Endothelial cell of umbilical vein (primary cell): ENCODE data around the gene CGNL1. TPM values are rescaled to one million over a fixed set of nuclear protein-coding genes. Genes with fewer than 3 reads are reported as not detected.

ENCODE experiments used
- BruUV-seq: library from RNA; stranded (reverse); fragments of 400-500 nt; replicated peaks from 2 replicates; lab custom pipeline; 2021; lab: Mats Ljungman, UMichigan
- CTCF ChIA-PET: fragments of 300-600, 350-600 bp; sonication (Branson Sonifier 250); formaldehyde crosslinking; loops from one replicate; lab custom pipeline; 2021; ENCODE audit warnings: antibody characterized with exemption, inconsistent platforms; lab: Charles Lee
- POLR2A ChIA-PET: fragments of 300-600, 350-600 bp; sonication (Branson Sonifier 250); formaldehyde crosslinking; loops from one replicate; lab custom pipeline; 2021; ENCODE audit warnings: antibody characterized with exemption, inconsistent platforms; lab: Charles Lee
- DNase-seq: peaks from one replicate; pipeline ENCODE4 v3.0.0-alpha.2; 2011; ENCODE audit warnings: low read depth, low spot score
- FAIRE-seq: peaks from 2 replicates; lab custom pipeline; 2011; peaks lifted over from hg19 to GRCh38; lab: Jason Lieb, UNC
- H2AFZ ChIP-seq: 2 replicates; pipeline ENCODE4 v1.6.0; 2012; ENCODE audit warnings: low read depth, low read length, control low read depth, inconsistent platforms
- H3K27ac ChIP-seq: 2 replicates; pipeline ENCODE4 v1.5.1; 2011; ENCODE audit warnings: low read depth, mild to moderate bottlenecking, control low read depth, low read length, moderate library complexity; ENCODE audit not compliant: insufficient read depth
- H3K27me3 ChIP-seq, 2 experiments: 2 replicates each; pipeline versions ENCODE4 v1.6.0 to v1.6.1; 2011; ENCODE audit warnings: low read length in 2 of 2, mixed read lengths in 1 of 2; ENCODE audit not compliant: control insufficient read depth in 2 of 2, insufficient read depth in 2 of 2
- H3K36me3 ChIP-seq, 2 experiments: 2 replicates in 1 of 2; 3 replicates in 1 of 2; pipeline ENCODE4 v1.5.1; 2011; ENCODE audit warnings: low read length in 2 of 2, mild to moderate bottlenecking in 1 of 2, moderate library complexity in 1 of 2; ENCODE audit not compliant: control insufficient read depth in 2 of 2, insufficient read depth in 2 of 2; ENCODE audit errors: extremely low read depth in 1 of 2
- H3K4me1 ChIP-seq: 3 replicates; pipeline ENCODE4 v1.5.1; 2011; ENCODE audit warnings: mild to moderate bottlenecking, low read length; ENCODE audit not compliant: control insufficient read depth, insufficient read depth; ENCODE audit errors: extremely low read depth
- H3K4me2 ChIP-seq: 2 replicates; pipeline ENCODE4 v1.6.1; 2011; ENCODE audit warnings: low read length, control low read depth, mixed read lengths; ENCODE audit not compliant: insufficient read depth
- H3K4me3 ChIP-seq, 3 experiments: fragments of 200-600 bp in 1 of 3; sonication (generic), shearing (Covaris generic) in 1 of 3; replicated peaks in 1 of 3; 2 replicates each; pipeline ENCODE4 v1.5.1; 2011 to 2016; ENCODE audit warnings: control low read depth in 3 of 3, low read length in 3 of 3, mild to moderate bottlenecking in 2 of 3, inconsistent platforms in 1 of 3, low read depth in 1 of 3, moderate library complexity in 1 of 3; ENCODE audit not compliant: insufficient read depth in 1 of 3
- H3K79me2 ChIP-seq: 2 replicates; pipeline ENCODE4 v1.6.0; 2012; ENCODE audit warnings: low read length, inconsistent platforms; ENCODE audit not compliant: control insufficient read depth, insufficient read depth
- H3K9ac ChIP-seq: replicated peaks from 2 replicates; pipeline ENCODE3; 2011; ENCODE audit warnings: low read length, control low read depth; ENCODE audit not compliant: insufficient read depth; ENCODE audit errors: extremely low read depth
- H3K9me1 ChIP-seq: replicated peaks from 3 replicates; pipeline ENCODE4 v1.6.0; 2011; ENCODE audit warnings: mild to moderate bottlenecking, low read length; ENCODE audit not compliant: control insufficient read depth, insufficient read depth; ENCODE audit errors: extremely low read depth
- H3K9me3 ChIP-seq: replicated peaks from 2 replicates; pipeline ENCODE4 v1.5.1; 2012; ENCODE audit warnings: low read length, inconsistent platforms; ENCODE audit not compliant: control insufficient read depth, insufficient read depth
- H4K20me1 ChIP-seq: replicated peaks from 2 replicates; pipeline ENCODE3; 2011; ENCODE audit warnings: mild to moderate bottlenecking, low read length; ENCODE audit not compliant: control insufficient read depth, insufficient read depth; ENCODE audit errors: extremely low read depth
- CTCF ChIP-seq, 2 donors: IDR thresholded peaks; 1 replicate in 1 of 2; 2 replicates in 1 of 2; pipeline ENCODE4 v1.5.1; 2011; ENCODE audit warnings: low read length in 2 of 2, mild to moderate bottlenecking in 2 of 2, moderate library complexity in 2 of 2, control low read depth in 1 of 2, inconsistent platforms in 1 of 2, low read depth in 1 of 2; ENCODE audit not compliant: insufficient read depth in 1 of 2; ENCODE audit errors: extremely low read depth in 1 of 2
- EZH2 ChIP-seq: IDR thresholded peaks from 2 replicates; pipeline ENCODE4 v1.6.1; 2012; ENCODE audit warnings: borderline replicate concordance, low read depth, mild to moderate bottlenecking, moderate library complexity, low read length, inconsistent platforms; ENCODE audit not compliant: severe bottlenecking
- FOS ChIP-seq: IDR thresholded peaks from 2 replicates; pipeline ENCODE4 v1.6.1; 2011; ENCODE audit warnings: mild to moderate bottlenecking, low read length, moderate library complexity, borderline replicate concordance; ENCODE audit not compliant: insufficient read depth
- GATA2 ChIP-seq: IDR thresholded peaks from 2 replicates; pipeline ENCODE4 v1.7.0; 2011; ENCODE audit warnings: low read depth, mild to moderate bottlenecking, moderate library complexity, mixed read lengths, low read length; ENCODE audit not compliant: insufficient read length, insufficient read depth
- JUN ChIP-seq: IDR thresholded peaks from 2 replicates; pipeline ENCODE4 v1.6.1; 2011; ENCODE audit warnings: borderline replicate concordance, low read depth; ENCODE audit not compliant: insufficient read length, insufficient read depth
- MAX ChIP-seq: IDR thresholded peaks from 2 replicates; pipeline ENCODE4 v1.6.1; 2011; ENCODE audit not compliant: insufficient read depth, insufficient read length
- MYC ChIP-seq: IDR thresholded peaks from one replicate; pipeline ENCODE4 v1.6.1; 2011; ENCODE audit warnings: mild to moderate bottlenecking, low read depth, low read length
- POLR2A ChIP-seq: IDR thresholded peaks from 2 replicates; pipeline ENCODE4 v1.6.1; 2012; ENCODE audit warnings: low read depth, mild to moderate bottlenecking, control low read depth, low read length
- POLR2AphosphoS5 ChIP-seq: IDR thresholded peaks from 2 replicates; pipeline ENCODE4 v1.6.1; 2012; ENCODE audit warnings: low read depth, mild to moderate bottlenecking, control low read depth, low read length, moderate library complexity; ENCODE audit not compliant: insufficient read depth
- dilution Hi-C: fragments of 300-500 bp; cut with MboI; formaldehyde crosslinking; loops from one replicate; pipeline ENCODE4 v1.15.0; 2019; ENCODE audit warnings: low sequenced_read_pairs; ENCODE audit not compliant: extremely low pct_ligation_motif_present
- intact Hi-C: fragments of 100-400 bp; cut with micrococcal nuclease; formaldehyde crosslinking; loops from one replicate; pipeline ENCODE4 v1.10.0; 2022
- polyA plus RNA-seq, 4 experiments: library from polyadenylated mRNA; depleted of rRNA in 3 of 4; stranded (reverse) in 3 of 4; unstranded in 1 of 4; fragments of >200 nt; gene quantifications; 2 replicates each; pipeline versions ENCODE4 v1.2.1 to v1.2.3, GENCODE V29; 2011 to 2012; ENCODE audit warnings: missing spikeins in 1 of 4
- total RNA-seq: library from RNA; stranded (reverse); gene quantifications from 2 replicates; pipeline ENCODE4 v1.2.3, GENCODE V29; 2021

CGNL1 gene
- total and polyA plus RNA-seq, 2 donors (not counting 3 experiments of a cell fraction or from before 2014, with no cell fraction given): 6.9 to 27.1 TPM

- no peak overlapping the region for H3K4me3 ChIP-seq
- H3K27me3 ChIP-seq: no peaks in the 10 kb centered on the region
- H3K9ac ChIP-seq: no peak overlapping the region
- H2AFZ ChIP-seq: no peak overlapping the region
- no peak overlapping the region for H3K4me2 ChIP-seq
- dilution Hi-C loops (no loop called here), intact Hi-C loops (no loop called here)
- BruUV-seq: no TSS peak
- ChIA-PET POLR2A (no interaction called here), CTCF (interaction anchor here (1.2 to 1.7 kb wide), 5 partner anchors 12 to 184 kb away, joined by 3 to 6 read pairs (median 4); no protein-coding TSS in a partner anchor)
- FAIRE-seq (no peak), DNase-seq (no peak)
- no peaks in the 10 kb centered on the region for H3K79me2 ChIP-seq
- H4K20me1 ChIP-seq: no peaks in the 10 kb centered on the region
- H3K4me1 ChIP-seq: no peaks in the 10 kb centered on the region
- H3K27ac ChIP-seq: no peak overlapping the region
- no peaks in the 10 kb centered on the region for H3K9me1 ChIP-seq
- TF ChIP-seq FOS (no peak), MAX (no peak), MYC (no peak), JUN (no peak), POLR2AphosphoS5 (no peak), POLR2A (no peak), CTCF (IDR thresholded peaks at IDR 0.05; ENCODE audit: extremely low read depth in 1 of 2, insufficient read depth in 1 of 2, low read depth in 1 of 2, low read length in 2 of 2) (no peak), EZH2 (no peak), GATA2 (no peak)
- H3K36me3 ChIP-seq: no peaks in the 10 kb centered on the region
- no peaks in the 10 kb centered on the region for H3K9me3 ChIP-seq
Observed at GRCh38 chr15:57357799-57358198, 18.5 kb upstream of the CGNL1 start.
